Hematopoietic multipotent progenitor cell treated with erythropoietin and hydrocortisone succinate and interleukin-3 and kit ligand, for 6 days (in vitro differentiated cells): ENCODE measurements around the gene MUC5B.

Source experiments
- DNase-seq: peaks from one replicate; pipeline ENCODE4 v3.0.0-alpha.2; 2015

The MUC5B gene

GRCh38 chr11:1291295-1292017, 68.6 kb downstream of the MUC5B start:
- no peak for DNase-seq

- DNase-seq: no peak
Observed at GRCh38 chr11:1292018-1292643, 69.3 kb downstream of the MUC5B start.

GRCh38 chr11:1292644-1293618, 70.1 kb downstream of the MUC5B start:
- DNase-seq: no peak

GRCh38 chr11:1293619-1294015, 70.8 kb downstream of the MUC5B start:
- peak; percentile 58 for DNase-seq

GRCh38 chr11:1295086-1295485, 72.2 kb downstream of the MUC5B start:
- no peak for DNase-seq

- no peak for DNase-seq
Observed at GRCh38 chr11:1295591-1295990, 72.7 kb downstream of the MUC5B start.

- no peak for DNase-seq
Observed at GRCh38 chr11:1296287-1296686, 73.4 kb downstream of the MUC5B start.

GRCh38 chr11:1297011-1297575, 74.2 kb downstream of the MUC5B start:
- no peak for DNase-seq

GRCh38 chr11:1297576-1298473, 75.0 kb downstream of the MUC5B start:
- DNase-seq: peak; percentile 91

GRCh38 chr11:1298695-1299492, 76.0 kb downstream of the MUC5B start:
- DNase-seq: peak; percentile 85

- no peak for DNase-seq
Observed at GRCh38 chr11:1299621-1300020, 76.8 kb downstream of the MUC5B start.

- DNase-seq: no peak
Observed at GRCh38 chr11:1300121-1300520, 77.3 kb downstream of the MUC5B start.

- DNase-seq: no peak
Observed at GRCh38 chr11:1300569-1301187, 77.8 kb downstream of the MUC5B start.

GRCh38 chr11:1301220-1302000, 78.5 kb downstream of the MUC5B start:
- DNase-seq: no peak

GRCh38 chr11:1302041-1302460, 79.2 kb downstream of the MUC5B start:
- DNase-seq: no peak

- DNase-seq: no peak
Observed at GRCh38 chr11:1302461-1303125, 79.7 kb downstream of the MUC5B start.

GRCh38 chr11:1303126-1303821, 80.4 kb downstream of the MUC5B start:
- peak; percentile 21 for DNase-seq

- no peak for DNase-seq
Observed at GRCh38 chr11:1303973-1304372, 81.1 kb downstream of the MUC5B start.

GRCh38 chr11:1304380-1304779, 81.5 kb downstream of the MUC5B start:
- DNase-seq: peak; percentile 65
